H7 (cell line): Measurements from ENCODE around the gene SP110. TPM values are rescaled to one million over a fixed set of nuclear protein-coding genes. Genes with fewer than 3 reads are reported as not detected.
"Not testable (repeated sequence)": the region's sequence is repeated elsewhere in the genome, so short reads cannot be mapped to it uniquely, and the experiment has no call there.

Source experiments
- DNase-seq: peaks from one replicate; pipeline ENCODE4 v3.0.0; 2012
- H3K27me3 ChIP-seq: 2 replicates; pipeline ENCODE4 v1.6.0; 2011; ENCODE audit warnings: mild to moderate bottlenecking, low read length; ENCODE audit not compliant: control insufficient read depth, insufficient read depth
- H3K36me3 ChIP-seq: replicated peaks from 2 replicates; pipeline ENCODE4 v1.5.1; 2011; ENCODE audit warnings: low read length; ENCODE audit not compliant: control insufficient read depth, insufficient read depth
- H3K4me3 ChIP-seq: 2 replicates; pipeline ENCODE4 v1.5.1; 2011; ENCODE audit warnings: low read depth, mild to moderate bottlenecking, control low read depth, low read length, moderate library complexity; ENCODE audit not compliant: insufficient read depth
- total RNA-seq: library from RNA; depleted of rRNA; stranded (reverse); fragments of >200 nt; shearing (Covaris generic); gene quantifications from 2 replicates; pipeline ENCODE4 v1.2.3, GENCODE V29; 2014; rRNA removed

SP110 gene
- total RNA-seq, result 1.8 and 2.2 TPM in 2 replicates

GRCh38 chr2:230219419-230220331 lies at the start of gene SP110:
Gene SP110, minus strand, starts transcription at chr2:230219984. Its CDS starts 3,057 bp downstream, at chr2:230216927.
- H3K27me3 ChIP-seq, result no peaks in the 10 kb centered on the region
- peak; percentile 30 for DNase-seq
- H3K36me3 ChIP-seq, result no peaks in the 10 kb centered on the region
- H3K4me3 ChIP-seq, result peak within 1 kb of the TSS; percentile 28

DNA sequence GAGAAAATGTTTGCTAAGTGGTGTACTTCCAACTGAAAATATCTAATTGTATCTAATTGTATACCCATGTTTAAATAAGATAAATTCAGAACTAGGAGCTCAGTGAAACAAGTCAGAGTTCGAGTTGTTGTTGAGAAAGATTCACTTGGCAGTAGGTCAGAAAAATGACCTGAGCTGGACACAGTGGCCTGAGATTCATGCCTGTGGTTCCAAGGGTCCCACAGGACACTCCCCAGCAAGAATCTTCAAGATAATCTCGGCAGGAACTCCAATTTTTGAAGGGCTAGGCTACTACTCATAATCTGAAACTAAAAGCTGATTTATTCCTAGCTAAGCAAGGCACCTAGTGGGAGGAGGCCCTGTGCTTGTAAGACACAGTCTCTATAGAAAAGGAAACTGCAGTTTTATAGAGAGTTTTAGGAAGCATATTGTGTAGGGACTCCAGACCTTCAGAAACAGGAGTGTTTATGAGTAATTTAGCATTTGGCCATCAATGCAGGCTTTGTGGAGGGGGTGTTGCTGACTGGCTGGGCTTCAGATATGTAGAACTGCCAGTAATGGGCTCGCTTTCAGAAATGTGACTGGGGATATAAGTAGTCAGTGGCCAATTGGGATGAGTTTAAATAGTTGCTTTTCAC lies 48.9 kb upstream of the SP110 start:
- no peaks in the 10 kb centered on the region for H3K27me3 ChIP-seq
- H3K4me3 ChIP-seq, result no peak overlapping the region
- no peak for DNase-seq
- no peaks in the 10 kb centered on the region for H3K36me3 ChIP-seq

DNA sequence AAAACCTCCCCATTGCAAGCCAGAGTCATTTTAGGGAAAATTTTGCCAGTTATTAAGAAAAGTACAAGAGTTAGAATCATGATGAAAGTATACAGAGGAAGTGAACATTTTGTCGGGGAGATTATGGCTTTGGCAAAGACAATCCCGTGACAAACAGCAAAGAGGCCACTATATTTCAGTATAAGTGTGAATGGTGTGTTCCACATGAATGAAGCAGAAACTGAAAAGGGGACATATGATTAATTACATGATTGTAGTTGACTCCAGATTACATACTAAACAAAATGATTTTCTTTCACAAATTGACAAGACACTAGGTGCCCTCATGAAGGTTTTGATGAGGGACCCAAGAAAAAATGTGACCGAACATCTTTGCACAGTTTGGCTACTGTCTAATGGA lies 47.8 kb upstream of the SP110 start:
- H3K36me3 ChIP-seq, result no peaks in the 10 kb centered on the region
- no peak for DNase-seq
- no peak overlapping the region for H3K4me3 ChIP-seq
- H3K27me3 ChIP-seq, result no peaks in the 10 kb centered on the region

DNA sequence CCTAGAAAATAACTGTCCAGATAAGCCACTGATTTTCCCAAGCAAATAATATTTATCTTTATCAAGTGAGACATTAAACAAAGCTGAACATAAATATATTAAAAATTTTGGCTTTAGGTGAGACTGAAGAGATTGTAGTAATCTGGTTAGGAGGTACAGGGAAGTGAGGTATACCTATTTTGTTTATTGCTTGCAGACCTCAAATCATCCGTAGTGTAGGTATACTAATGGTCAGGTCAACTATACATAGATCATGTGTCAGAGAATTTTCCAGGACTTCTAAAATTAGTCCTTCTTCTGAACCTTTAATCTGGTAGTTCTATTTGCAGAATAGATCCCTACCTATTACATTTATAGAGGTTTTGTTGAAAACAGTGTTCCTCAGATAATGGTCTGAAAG lies 47.3 kb upstream of the SP110 start:
- no peak for DNase-seq
- H3K4me3 ChIP-seq, result no peak overlapping the region
- no peaks in the 10 kb centered on the region for H3K27me3 ChIP-seq
- no peaks in the 10 kb centered on the region for H3K36me3 ChIP-seq

DNA sequence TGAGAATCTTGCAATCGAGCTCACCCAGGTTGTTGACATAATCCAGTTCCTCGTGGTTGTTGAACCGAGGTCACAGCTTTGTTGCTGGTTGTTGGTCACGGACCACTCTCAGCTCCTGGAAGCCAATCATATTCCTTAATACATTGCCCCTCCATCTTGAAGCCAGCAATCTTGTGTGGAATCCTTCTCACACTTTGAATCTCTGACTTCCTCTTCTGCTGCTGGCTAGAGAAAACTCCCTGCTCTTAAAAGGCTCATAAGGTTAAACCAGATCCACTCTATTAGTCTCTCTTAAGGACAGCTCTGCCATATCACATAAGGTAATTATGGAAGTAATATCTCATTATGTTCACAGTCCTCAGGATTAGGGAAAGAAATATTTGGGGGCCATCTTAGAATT lies 46.9 kb upstream of the SP110 start:
- Histone ChIP-seq H3K36me3 (no peaks in the 10 kb centered on the region), H3K27me3 (no peaks in the 10 kb centered on the region), H3K4me3 (no peak overlapping the region)
- no peak for DNase-seq

- DNase-seq, H3K4me3 ChIP-seq, H3K27me3 ChIP-seq, H3K36me3 ChIP-seq: not testable (repeated sequence)
These were observed 45.2 kb upstream of the SP110 start for GRCh38 chr2:230264945-230265344.

DNA sequence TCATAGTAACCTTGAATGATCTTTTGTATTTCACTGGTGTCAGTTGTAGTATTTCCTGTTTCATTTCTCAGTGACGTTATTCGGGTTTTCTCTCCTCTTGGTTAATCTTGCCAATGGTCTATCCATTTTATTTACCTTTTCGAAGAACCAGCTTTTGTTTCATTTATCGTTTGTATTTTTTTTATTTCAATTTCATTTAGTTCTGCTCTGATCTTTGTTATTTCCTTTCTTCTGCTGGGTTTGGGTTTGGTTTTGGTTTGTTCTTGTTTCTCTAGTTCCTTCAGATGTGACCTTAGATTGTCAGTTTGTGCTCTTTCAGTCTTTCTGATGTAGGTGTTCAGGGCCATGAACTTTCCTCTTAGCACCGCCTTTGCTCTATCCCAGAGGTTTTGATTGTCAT lies 42.5 kb upstream of the SP110 start:
- Histone ChIP-seq H3K27me3 (no peaks in the 10 kb centered on the region), H3K4me3 (no peak overlapping the region), H3K36me3 (no peaks in the 10 kb centered on the region)
- no peak for DNase-seq

GRCh38 chr2:230258483-230258882 lies 38.7 kb upstream of the SP110 start:
- Histone ChIP-seq H3K4me3 (no peak overlapping the region), H3K27me3 (no peaks in the 10 kb centered on the region), H3K36me3 (no peaks in the 10 kb centered on the region)
- DNase-seq, result no peak

DNA sequence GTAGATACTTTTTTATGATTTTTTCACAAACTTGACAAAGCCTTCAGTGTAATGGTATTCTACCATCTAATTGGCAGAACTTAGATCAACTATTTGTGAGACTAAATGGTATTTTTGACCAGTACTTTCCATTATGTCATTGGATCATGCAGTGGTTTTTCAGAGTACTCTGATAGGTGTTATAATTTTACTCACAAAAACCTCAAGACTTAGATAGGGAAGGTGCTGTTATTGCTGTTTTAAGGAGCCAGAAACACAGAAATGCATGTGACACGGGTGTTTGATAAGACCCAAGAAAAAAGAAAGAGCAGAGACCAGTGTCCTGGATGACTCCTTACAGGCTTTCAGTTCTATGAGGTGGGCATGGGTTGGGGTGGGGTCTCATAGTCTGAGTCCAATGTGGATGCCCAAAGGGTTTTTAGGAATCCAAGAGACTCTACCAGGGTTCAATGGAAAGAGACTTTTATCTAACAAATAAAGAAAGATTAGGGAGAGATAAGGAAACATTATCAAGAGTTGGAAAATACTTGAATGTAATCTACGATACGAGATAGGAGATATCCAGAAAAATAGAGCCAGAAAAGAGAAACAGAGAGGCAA lies 37.0 kb upstream of the SP110 start:
- H3K36me3 ChIP-seq, result no peaks in the 10 kb centered on the region
- H3K27me3 ChIP-seq, result no peaks in the 10 kb centered on the region
- H3K4me3 ChIP-seq, result no peak overlapping the region
- DNase-seq, result no peak

DNA sequence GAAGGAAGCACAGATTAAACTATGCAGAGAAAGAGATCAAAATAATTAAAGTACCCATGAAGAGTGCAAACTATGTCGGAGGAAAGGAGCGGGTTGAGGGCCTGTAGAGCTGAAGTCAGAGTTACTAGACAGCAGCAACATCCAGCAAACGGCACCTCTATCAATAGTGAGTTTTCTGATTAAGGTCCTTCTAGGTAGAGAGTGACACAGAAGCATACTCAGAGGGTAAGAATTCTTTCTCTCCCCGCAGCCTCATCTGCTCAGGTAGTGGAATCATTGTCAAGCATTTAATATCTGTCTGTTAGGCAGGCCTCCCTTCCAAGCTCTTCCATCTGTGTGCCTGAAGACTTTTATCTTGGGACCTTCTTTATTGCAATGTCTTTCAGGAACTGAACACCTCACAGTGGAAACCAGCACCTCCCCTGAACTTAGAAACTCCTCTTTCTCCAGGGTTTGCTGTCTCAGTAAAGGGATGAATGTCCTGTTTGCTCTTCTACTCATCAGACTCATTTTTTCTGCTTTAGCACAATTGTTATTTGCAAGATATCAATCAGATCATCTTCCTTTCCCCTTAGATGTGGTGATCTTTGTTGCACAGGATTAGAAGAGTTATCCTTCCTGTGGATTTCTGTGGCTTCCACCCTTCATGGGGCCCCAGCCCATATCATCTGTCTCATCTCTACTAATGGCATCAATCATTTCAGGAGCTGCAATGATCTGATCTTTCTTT lies 34.5 kb upstream of the SP110 start:
- Histone ChIP-seq H3K27me3 (no peaks in the 10 kb centered on the region), H3K4me3 (no peak overlapping the region), H3K36me3 (no peaks in the 10 kb centered on the region)
- DNase-seq, result no peak

- no peak overlapping the region for H3K4me3 ChIP-seq
- DNase-seq, result no peak
- H3K27me3 ChIP-seq, result no peaks in the 10 kb centered on the region
- no peaks in the 10 kb centered on the region for H3K36me3 ChIP-seq
These were observed 30.4 kb upstream of the SP110 start for GRCh38 chr2:230250231-230250630.

DNA sequence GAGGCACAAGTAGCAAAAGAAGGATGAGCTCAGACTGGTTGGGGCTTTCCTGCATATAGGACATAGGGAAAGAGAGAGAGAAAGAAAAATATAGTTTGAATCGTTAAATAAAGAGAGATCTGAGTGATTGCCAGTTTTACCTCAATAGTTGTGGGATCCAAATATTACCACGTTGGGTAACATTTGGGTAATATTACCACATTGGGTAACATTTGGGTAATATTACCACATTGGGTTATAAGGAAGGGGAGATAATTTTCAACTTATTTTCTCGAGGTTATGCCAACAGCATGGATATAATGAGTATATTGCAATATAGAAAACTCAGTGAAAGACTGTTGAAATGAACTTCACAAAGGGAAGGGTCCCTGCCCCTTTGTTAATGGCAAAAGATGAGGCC lies 26.4 kb upstream of the SP110 start:
- H3K27me3 ChIP-seq, result no peaks in the 10 kb centered on the region
- H3K36me3 ChIP-seq, result no peaks in the 10 kb centered on the region
- DNase-seq, result no peak
- H3K4me3 ChIP-seq, result no peak overlapping the region

GRCh38 chr2:230244211-230244610 lies 24.4 kb upstream of the SP110 start:
- H3K4me3 ChIP-seq, result no peak overlapping the region
- no peaks in the 10 kb centered on the region for H3K36me3 ChIP-seq
- no peaks in the 10 kb centered on the region for H3K27me3 ChIP-seq
- DNase-seq, result no peak

- no peak for DNase-seq
- H3K36me3 ChIP-seq, result no peaks in the 10 kb centered on the region
- H3K4me3 ChIP-seq, result no peak overlapping the region
- H3K27me3 ChIP-seq, result no peaks in the 10 kb centered on the region
These were observed 15.1 kb upstream of the SP110 start for GRCh38 chr2:230234845-230235244.
